GM13977 (cell line): Measurements from ENCODE around the gene CLBA1.
"Not testable (repeated sequence)": the region's sequence is repeated elsewhere in the genome, so short reads cannot be mapped to it uniquely, and the experiment has no call there.

Experiments used
- DNase-seq: peaks from one replicate; pipeline ENCODE4 v3.0.0; 2012; ENCODE audit warnings: low spot score
- in situ Hi-C: fragments of 300-500 bp; cut with MboI; formaldehyde crosslinking; loops from one replicate; pipeline ENCODE4 v1.12.0; 2022; ENCODE audit warnings: low sequenced_read_pairs, low pct_unique_long_range_greater_than_20kb, mixed read lengths, inconsistent platforms; ENCODE audit not compliant: unreplicated experiment
- TF ChIP-seq, protein P1 (sequence below): IDR thresholded peaks from 2 replicates; pipeline ENCODE4 v1.5.1; 2012; ENCODE audit warnings: mild to moderate bottlenecking, control low read depth; ENCODE audit not compliant: insufficient read depth; ENCODE audit errors: extremely low read depth, missing control alignments

The CLBA1 gene

GRCh38 chr14:105029402-105029801 lies 43.8 kb downstream of the CLBA1 start:
- in situ Hi-C loops, result loop anchor here (25.0 kb wide), 1 partner anchor 267 kb away; the partner anchor contains the start of gene SIVA1
- TF ChIP-seq, protein P1, sequence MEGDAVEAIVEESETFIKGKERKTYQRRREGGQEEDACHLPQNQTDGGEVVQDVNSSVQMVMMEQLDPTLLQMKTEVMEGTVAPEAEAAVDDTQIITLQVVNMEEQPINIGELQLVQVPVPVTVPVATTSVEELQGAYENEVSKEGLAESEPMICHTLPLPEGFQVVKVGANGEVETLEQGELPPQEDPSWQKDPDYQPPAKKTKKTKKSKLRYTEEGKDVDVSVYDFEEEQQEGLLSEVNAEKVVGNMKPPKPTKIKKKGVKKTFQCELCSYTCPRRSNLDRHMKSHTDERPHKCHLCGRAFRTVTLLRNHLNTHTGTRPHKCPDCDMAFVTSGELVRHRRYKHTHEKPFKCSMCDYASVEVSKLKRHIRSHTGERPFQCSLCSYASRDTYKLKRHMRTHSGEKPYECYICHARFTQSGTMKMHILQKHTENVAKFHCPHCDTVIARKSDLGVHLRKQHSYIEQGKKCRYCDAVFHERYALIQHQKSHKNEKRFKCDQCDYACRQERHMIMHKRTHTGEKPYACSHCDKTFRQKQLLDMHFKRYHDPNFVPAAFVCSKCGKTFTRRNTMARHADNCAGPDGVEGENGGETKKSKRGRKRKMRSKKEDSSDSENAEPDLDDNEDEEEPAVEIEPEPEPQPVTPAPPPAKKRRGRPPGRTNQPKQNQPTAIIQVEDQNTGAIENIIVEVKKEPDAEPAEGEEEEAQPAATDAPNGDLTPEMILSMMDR, result no peak
- DNase-seq, result no peak

- in situ Hi-C loops, result loop anchor here (25.0 kb wide), 1 partner anchor 268 kb away; the partner anchor contains the start of gene SIVA1
- TF ChIP-seq, protein P1, result no peak
- DNase-seq, result no peak
These were observed 44.6 kb downstream of the CLBA1 start for GRCh38 chr14:105030194-105030593.

DNA sequence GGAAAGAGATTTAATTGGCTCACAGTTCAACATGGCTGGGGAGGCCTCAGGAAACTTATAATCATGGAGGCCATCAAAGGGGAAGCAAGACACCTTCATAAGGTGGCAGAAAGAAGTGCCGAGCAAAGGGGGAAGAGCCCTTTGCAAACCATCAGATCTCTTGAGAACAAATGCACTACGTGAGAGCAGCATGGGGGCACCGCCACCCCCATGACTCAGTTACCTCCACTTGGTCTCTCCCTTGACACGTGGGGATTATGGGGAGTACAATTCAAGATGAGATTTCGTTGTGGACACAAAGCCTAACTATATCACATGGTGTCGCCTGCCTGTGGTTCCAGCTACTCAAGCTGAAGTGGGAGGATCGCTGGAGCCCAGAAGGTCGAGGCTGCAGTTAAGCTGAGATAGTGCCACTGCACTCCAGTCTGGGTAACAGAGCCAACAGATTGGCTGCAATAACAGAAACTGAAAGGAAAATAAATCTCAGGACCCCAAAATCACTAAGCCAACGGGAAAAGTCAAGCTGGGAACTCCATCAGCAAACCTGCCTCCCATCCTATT lies 45.3 kb downstream of the CLBA1 start:
- in situ Hi-C loops, result loop anchor here (25.0 kb wide), 1 partner anchor 269 kb away; the partner anchor contains the start of gene SIVA1
- TF ChIP-seq, protein P1, result no peak
- DNase-seq, result no peak

- in situ Hi-C loops, result loop anchor here (25.0 kb wide), 1 partner anchor 270 kb away; the partner anchor contains the start of gene SIVA1
- not testable (repeated sequence) for DNase-seq
These were observed 46.9 kb downstream of the CLBA1 start for GRCh38 chr14:105032451-105032901.

DNA sequence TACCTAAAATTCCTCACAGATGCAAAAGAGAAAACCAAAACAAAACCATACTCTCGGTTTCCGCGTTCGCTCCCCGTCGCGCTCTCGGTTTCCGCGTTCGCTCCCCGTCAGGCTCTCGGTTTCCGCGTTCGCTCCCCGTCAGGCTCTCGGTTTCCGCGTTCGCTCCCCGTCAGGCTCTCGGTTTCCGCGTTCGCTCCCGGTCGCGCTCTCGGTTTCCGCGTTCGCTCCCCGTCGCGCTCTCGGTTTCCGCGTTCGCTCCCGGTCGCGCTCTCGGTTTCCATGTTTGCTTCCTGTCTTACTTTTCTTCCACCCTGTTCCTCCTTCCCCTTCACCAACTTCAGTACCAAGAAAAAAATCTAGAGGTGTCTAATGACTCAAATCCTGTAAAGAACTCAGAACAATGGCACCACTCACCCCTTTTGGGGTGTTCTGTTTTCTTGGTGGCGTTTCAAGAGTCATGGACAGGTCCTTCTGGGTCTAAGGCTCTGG lies 47.9 kb downstream of the CLBA1 start:
- in situ Hi-C loops, result loop anchor here (25.0 kb wide), 1 partner anchor 271 kb away; the partner anchor contains the start of gene SIVA1
- DNase-seq, result not testable (repeated sequence)

GRCh38 chr14:105034315-105035039 lies 48.9 kb downstream of the CLBA1 start:
- TF ChIP-seq, protein P1, result no peak
- in situ Hi-C loops, result loop anchor here (25.0 kb wide), 1 partner anchor 272 kb away; the partner anchor contains the start of gene SIVA1
- no peak for DNase-seq

DNA sequence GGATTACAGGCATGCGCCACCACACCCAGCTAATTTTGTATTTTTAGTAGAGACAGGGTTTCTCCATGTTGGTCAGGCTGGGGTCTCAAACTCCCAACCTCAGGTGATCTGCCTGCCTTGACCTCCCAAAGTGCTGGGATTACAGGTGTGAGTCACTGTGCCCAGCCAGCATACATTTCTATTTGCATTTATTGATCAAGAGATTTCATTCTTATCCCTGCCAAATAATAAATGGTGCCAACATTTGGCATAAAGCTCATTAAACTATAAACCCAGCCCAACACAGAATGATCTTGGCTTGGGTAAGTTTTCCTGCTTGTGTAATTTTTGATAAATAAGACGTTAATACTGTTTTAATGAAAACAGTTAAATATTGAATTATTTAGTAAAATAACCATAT lies 50.0 kb downstream of the CLBA1 start:
- not testable (repeated sequence) for DNase-seq
- in situ Hi-C loops, result loop anchor here (25.0 kb wide), 1 partner anchor 273 kb away; the partner anchor contains the start of gene SIVA1
